SK-N-SH treated with all-trans-retinoic acid at 6 μM for 48 hours (cell line): ENCODE results near the gene DDI1.

Experiments used
- ARNTL ChIP-seq: fragments of 450-650 bp; formaldehyde crosslinking; IDR thresholded peaks from 2 replicates; pipeline ENCODE4 v1.5.0; 2020; ENCODE audit warnings: low read depth, mild to moderate bottlenecking, moderate library complexity, borderline replicate concordance
- ESRRG ChIP-seq: fragments of 250-450 bp; sonication (Bioruptor Pico); IDR thresholded peaks from 2 replicates; pipeline ENCODE4 v1.6.1; 2021; ENCODE audit warnings: mild to moderate bottlenecking
- RARB ChIP-seq: fragments of 250-450 bp; sonication (Bioruptor Pico); IDR thresholded peaks from 2 replicates; pipeline ENCODE4 v1.8.0; 2021; ENCODE audit warnings: mild to moderate bottlenecking, moderate library complexity
- SNAI2 ChIP-seq: fragments of 250-450 bp; sonication (Bioruptor Pico); IDR thresholded peaks from 2 replicates; pipeline ENCODE4 v1.5.0; 2020; ENCODE audit warnings: mild to moderate bottlenecking, moderate library complexity
- TOX ChIP-seq: fragments of 250-450 bp; sonication (Bioruptor Pico); IDR thresholded peaks from 2 replicates; pipeline ENCODE4 v1.8.0; 2021; ENCODE audit warnings: mild to moderate bottlenecking, moderate library complexity, borderline replicate concordance
- ZC3H10 ChIP-seq: fragments of 250-450 bp; sonication (Bioruptor Pico); IDR thresholded peaks from 2 replicates; pipeline ENCODE4 v1.5.1; 2021; ENCODE audit warnings: mild to moderate bottlenecking, moderate library complexity
- ZFP30 ChIP-seq: fragments of 450-650 bp; formaldehyde crosslinking; IDR thresholded peaks from 2 replicates; pipeline ENCODE4 v1.5.0; 2022; ENCODE audit warnings: mild to moderate bottlenecking, moderate library complexity
- ZNF565 ChIP-seq: fragments of 450-650 bp; formaldehyde crosslinking; conservative IDR thresholded peaks from 2 replicates; pipeline ENCODE4 v1.5.0; 2020; ENCODE audit warnings: low read depth, mild to moderate bottlenecking, moderate library complexity
- TF ChIP-seq, protein P1 (sequence below): fragments of 250-450 bp; sonication (Bioruptor Pico); IDR thresholded peaks from 2 replicates; pipeline ENCODE4 v1.5.1; 2021; ENCODE audit warnings: mild to moderate bottlenecking, moderate library complexity
- TF ChIP-seq, protein P2 (sequence below): fragments of 250-450 bp; sonication (Bioruptor Pico); IDR thresholded peaks from 2 replicates; pipeline ENCODE4 v1.8.0; 2021; ENCODE audit warnings: low read depth, mild to moderate bottlenecking, moderate library complexity, borderline replicate concordance
- TF ChIP-seq, protein P3 (sequence below): fragments of 250-450 bp; sonication (Bioruptor Pico); IDR thresholded peaks from 2 replicates; pipeline ENCODE4 v1.8.0; 2020; ENCODE audit warnings: mild to moderate bottlenecking, moderate library complexity, borderline replicate concordance

DNA sequence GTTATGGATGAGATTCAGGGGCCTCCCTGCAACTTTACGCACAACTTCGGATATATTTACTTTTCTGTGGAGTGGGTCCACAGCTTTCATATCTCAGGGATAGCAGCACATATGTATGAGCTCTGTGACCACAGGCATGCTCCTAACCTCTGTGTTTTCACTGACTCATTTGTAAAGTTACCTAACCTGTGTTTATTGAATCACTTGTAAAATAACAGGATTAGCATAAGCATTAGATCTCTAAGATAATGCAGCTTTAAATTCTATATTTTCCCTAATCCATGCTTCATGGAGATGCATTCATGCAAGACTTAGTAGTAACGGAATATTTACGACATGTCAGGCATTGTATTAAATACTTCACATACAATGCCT is 47.9 kb upstream of the DDI1 start:
- TF ChIP-seq ZNF565 (CRISPR knock-in tag) (no peak), RARB (CRISPR knock-in tag) (no peak), TOX (CRISPR knock-in tag) (no peak), SNAI2 (CRISPR knock-in tag) (no peak), ESRRG (no peak), ZFP30 (CRISPR knock-in tag) (no peak), ZC3H10 (CRISPR knock-in tag) (no peak), ARNTL (no peak)
- TF ChIP-seq, protein P1, sequence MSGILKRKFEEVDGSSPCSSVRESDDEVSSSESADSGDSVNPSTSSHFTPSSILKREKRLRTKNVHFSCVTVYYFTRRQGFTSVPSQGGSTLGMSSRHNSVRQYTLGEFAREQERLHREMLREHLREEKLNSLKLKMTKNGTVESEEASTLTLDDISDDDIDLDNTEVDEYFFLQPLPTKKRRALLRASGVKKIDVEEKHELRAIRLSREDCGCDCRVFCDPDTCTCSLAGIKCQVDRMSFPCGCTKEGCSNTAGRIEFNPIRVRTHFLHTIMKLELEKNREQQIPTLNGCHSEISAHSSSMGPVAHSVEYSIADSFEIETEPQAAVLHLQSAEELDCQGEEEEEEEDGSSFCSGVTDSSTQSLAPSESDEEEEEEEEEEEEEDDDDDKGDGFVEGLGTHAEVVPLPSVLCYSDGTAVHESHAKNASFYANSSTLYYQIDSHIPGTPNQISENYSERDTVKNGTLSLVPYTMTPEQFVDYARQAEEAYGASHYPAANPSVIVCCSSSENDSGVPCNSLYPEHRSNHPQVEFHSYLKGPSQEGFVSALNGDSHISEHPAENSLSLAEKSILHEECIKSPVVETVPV (CRISPR knock-in tag), result no peak
- TF ChIP-seq, protein P2, sequence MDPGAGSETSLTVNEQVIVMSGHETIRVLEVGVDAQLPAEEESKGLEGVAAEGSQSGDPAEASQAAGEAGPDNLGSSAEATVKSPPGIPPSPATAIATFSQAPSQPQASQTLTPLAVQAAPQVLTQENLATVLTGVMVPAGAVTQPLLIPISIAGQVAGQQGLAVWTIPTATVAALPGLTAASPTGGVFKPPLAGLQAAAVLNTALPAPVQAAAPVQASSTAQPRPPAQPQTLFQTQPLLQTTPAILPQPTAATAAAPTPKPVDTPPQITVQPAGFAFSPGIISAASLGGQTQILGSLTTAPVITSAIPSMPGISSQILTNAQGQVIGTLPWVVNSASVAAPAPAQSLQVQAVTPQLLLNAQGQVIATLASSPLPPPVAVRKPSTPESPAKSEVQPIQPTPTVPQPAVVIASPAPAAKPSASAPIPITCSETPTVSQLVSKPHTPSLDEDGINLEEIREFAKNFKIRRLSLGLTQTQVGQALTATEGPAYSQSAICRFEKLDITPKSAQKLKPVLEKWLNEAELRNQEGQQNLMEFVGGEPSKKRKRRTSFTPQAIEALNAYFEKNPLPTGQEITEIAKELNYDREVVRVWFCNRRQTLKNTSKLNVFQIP, result no peak
- TF ChIP-seq, protein P3, sequence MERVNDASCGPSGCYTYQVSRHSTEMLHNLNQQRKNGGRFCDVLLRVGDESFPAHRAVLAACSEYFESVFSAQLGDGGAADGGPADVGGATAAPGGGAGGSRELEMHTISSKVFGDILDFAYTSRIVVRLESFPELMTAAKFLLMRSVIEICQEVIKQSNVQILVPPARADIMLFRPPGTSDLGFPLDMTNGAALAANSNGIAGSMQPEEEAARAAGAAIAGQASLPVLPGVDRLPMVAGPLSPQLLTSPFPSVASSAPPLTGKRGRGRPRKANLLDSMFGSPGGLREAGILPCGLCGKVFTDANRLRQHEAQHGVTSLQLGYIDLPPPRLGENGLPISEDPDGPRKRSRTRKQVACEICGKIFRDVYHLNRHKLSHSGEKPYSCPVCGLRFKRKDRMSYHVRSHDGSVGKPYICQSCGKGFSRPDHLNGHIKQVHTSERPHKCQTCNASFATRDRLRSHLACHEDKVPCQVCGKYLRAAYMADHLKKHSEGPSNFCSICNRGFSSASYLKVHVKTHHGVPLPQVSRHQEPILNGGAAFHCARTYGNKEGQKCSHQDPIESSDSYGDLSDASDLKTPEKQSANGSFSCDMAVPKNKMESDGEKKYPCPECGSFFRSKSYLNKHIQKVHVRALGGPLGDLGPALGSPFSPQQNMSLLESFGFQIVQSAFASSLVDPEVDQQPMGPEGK (CRISPR knock-in tag), result no peak
